ENCODE measurements around the gene COPB2.

The COPB2 gene

GRCh38 chr3:139326707-139327106, 62.7 kb downstream of the COPB2 start:
- DNase-seq: no peak

GRCh38 chr3:139326131-139326530, 63.3 kb downstream of the COPB2 start:
- no peak for DNase-seq

- no peak for DNase-seq
These were observed 63.9 kb downstream of the COPB2 start for GRCh38 chr3:139325551-139325950.

- no peak for DNase-seq
These were observed 65.0 kb downstream of the COPB2 start for GRCh38 chr3:139324456-139324855.

- no peak for DNase-seq
These were observed 66.3 kb downstream of the COPB2 start for GRCh38 chr3:139323146-139323545.

- DNase-seq: no peak
These were observed 67.1 kb downstream of the COPB2 start for GRCh38 chr3:139322346-139322745.

GRCh38 chr3:139320551-139321309, 68.7 kb downstream of the COPB2 start:
- no peak for DNase-seq

GRCh38 chr3:139319428-139320402, 69.7 kb downstream of the COPB2 start:
- DNase-seq: peak; percentile 26

- no peak for DNase-seq
These were observed 70.6 kb downstream of the COPB2 start for GRCh38 chr3:139318826-139319225.

GRCh38 chr3:139318431-139318816, 71.0 kb downstream of the COPB2 start:
- no peak for DNase-seq

- peak; percentile 30 for DNase-seq
These were observed 71.6 kb downstream of the COPB2 start for GRCh38 chr3:139317660-139318430.

GRCh38 chr3:139317215-139317614, 72.2 kb downstream of the COPB2 start:
- DNase-seq: no peak

- DNase-seq: no peak
These were observed 75.5 kb downstream of the COPB2 start for GRCh38 chr3:139313921-139314320.

GRCh38 chr3:139312959-139313358, 76.5 kb downstream of the COPB2 start:
- no peak for DNase-seq

GRCh38 chr3:139312416-139312815, 77.0 kb downstream of the COPB2 start:
- DNase-seq: no peak

GRCh38 chr3:139311557-139311956, 77.9 kb downstream of the COPB2 start:
- no peak for DNase-seq

- DNase-seq: no peak
These were observed 78.9 kb downstream of the COPB2 start for GRCh38 chr3:139310474-139310933.

- no peak for DNase-seq
These were observed 79.6 kb downstream of the COPB2 start for GRCh38 chr3:139309880-139310279.

GRCh38 chr3:139309061-139309591, 80.3 kb downstream of the COPB2 start:
- DNase-seq: no peak

- no peak for DNase-seq
These were observed 80.9 kb downstream of the COPB2 start for GRCh38 chr3:139308560-139308959.

GRCh38 chr3:139307601-139308555, 81.6 kb downstream of the COPB2 start:
- DNase-seq: peak; percentile 58
